T-helper 2 cell treated with Interferon-gamma antibody and Interleukin-4, amounts not matched to agents 5 μg/mL and 100 μg/mL, for 36 hours (primary cell): ENCODE data around the gene NKTR.
"Not testable (repeated sequence)": the region's sequence is repeated elsewhere in the genome, so short reads cannot be mapped to it uniquely, and the experiment has no call there.

Source experiments
- DNase-seq: peaks from one replicate; pipeline ENCODE4 v3.0.0; 2021; ENCODE audit warnings: low spot score
- H3K27ac Mint-ChIP-seq: one replicate; pipeline ENCODE4 v1.8.0; 2021; ENCODE audit warnings: mild to moderate bottlenecking, mixed read lengths
- H3K27me3 Mint-ChIP-seq: one replicate; pipeline ENCODE4 v1.8.0; 2021; ENCODE audit warnings: low read depth, mixed read lengths
- H3K36me3 Mint-ChIP-seq: one replicate; pipeline ENCODE4 v1.8.0; 2021; ENCODE audit warnings: low read depth, mixed read lengths
- H3K4me1 Mint-ChIP-seq: one replicate; pipeline ENCODE4 v1.8.0; 2021; ENCODE audit warnings: low read depth, mixed read lengths
- H3K4me3 Mint-ChIP-seq: one replicate; pipeline ENCODE4 v1.8.0; 2022; ENCODE audit warnings: mild to moderate bottlenecking, moderate library complexity, mixed read lengths
- H3K9me3 Mint-ChIP-seq: one replicate; pipeline ENCODE4 v1.8.0; 2021; ENCODE audit warnings: mixed read lengths

The NKTR gene

GRCh38 chr3:42582474-42583070 lies 17.9 kb upstream of the NKTR start:
- peaks cover 3% of the 10 kb centered on the region for H3K9me3 Mint-ChIP-seq
- H3K4me1 Mint-ChIP-seq = peaks cover 44% of the 10 kb centered on the region
- H3K27me3 Mint-ChIP-seq = no peaks in the 10 kb centered on the region
- peaks cover 30% of the 10 kb centered on the region for H3K36me3 Mint-ChIP-seq
- no peak for DNase-seq
- H3K4me3 Mint-ChIP-seq = peak overlapping the region; percentile 93
- H3K27ac Mint-ChIP-seq = peak overlapping the region; percentile 97

GRCh38 chr3:42588625-42589024 lies 11.9 kb upstream of the NKTR start:
- Mint-ChIP-seq H3K4me3 (no peak overlapping the region), H3K36me3 (peaks cover 29% of the 10 kb centered on the region), H3K4me1 (peaks cover 29% of the 10 kb centered on the region), H3K27ac (no peak overlapping the region), H3K27me3 (no peaks in the 10 kb centered on the region), H3K9me3 (no peaks in the 10 kb centered on the region)
- DNase-seq = no peak

DNA sequence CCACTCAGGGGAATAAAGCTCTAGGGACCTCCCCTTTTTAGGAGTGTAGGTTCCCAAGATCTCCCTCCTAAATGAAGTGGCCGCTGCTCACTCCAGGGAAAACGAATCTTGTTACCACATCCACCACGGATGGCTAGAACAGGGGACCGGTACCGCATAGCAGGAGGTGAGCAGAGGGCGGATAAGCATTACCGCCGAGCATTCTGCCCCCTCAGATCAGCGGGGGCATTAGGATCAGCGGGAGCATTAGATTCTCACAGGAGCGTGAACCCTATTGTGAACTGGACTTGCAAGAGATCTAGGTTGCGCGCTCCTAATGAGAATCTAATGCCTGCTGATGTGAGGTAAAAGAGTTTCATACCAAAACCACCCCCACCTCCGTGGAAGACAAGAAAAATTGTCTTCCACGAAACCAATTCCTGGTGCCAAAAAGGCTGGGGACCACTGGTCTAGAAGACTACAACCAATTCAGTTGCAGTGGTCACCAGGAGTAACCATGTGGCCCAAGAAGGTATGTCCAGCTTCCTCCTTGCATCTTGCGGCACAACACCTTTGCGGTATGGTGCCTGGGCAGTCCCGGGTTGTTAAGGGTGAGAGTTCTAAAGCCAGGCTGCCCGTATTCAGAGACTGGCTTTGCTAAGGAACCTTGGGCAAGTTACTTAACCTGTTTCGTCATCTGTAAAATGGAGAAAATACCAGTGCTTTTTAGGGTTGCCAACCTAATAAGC lies 10.9 kb upstream of the NKTR start:
- Mint-ChIP-seq H3K4me1 (peaks cover 36% of the 10 kb centered on the region), H3K9me3 (no peaks in the 10 kb centered on the region), H3K27ac (peak overlapping the region; percentile 99), H3K4me3 (peak overlapping the region; percentile 97), H3K27me3 (no peaks in the 10 kb centered on the region), H3K36me3 (peaks cover 38% of the 10 kb centered on the region)
- DNase-seq = no peak

GRCh38 chr3:42590989-42591756 lies 9.3 kb upstream of the NKTR start:
- H3K4me3 Mint-ChIP-seq = peak overlapping the region; percentile 97
- peaks cover 36% of the 10 kb centered on the region for H3K36me3 Mint-ChIP-seq
- H3K27ac Mint-ChIP-seq = peak overlapping the region; percentile 99
- peaks cover 31% of the 10 kb centered on the region for H3K4me1 Mint-ChIP-seq
- H3K9me3 Mint-ChIP-seq = no peaks in the 10 kb centered on the region
- H3K27me3 Mint-ChIP-seq = no peaks in the 10 kb centered on the region
- no peak for DNase-seq

DNA sequence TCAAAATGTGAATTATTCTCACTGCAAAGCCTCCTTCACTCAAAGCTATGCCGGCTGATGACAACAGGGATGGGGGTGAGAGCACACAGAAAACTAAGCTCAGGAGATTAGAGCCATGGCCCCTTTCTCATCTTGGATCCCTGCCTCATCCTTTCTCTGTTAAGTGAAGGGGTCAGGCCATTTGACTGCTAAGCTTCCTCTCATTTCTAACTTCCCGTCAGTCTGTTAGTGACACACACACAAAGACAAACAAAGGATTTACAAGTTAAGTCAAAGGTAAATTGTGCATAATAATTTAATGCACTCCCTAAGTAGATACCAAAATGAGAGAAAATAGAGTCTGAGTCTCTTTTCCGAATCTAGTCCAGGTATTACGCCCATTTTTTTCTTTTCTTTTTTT lies 8.7 kb upstream of the NKTR start:
- no peak for DNase-seq
- peak overlapping the region; percentile 76 for H3K27ac Mint-ChIP-seq
- no peaks in the 10 kb centered on the region for H3K9me3 Mint-ChIP-seq
- no peaks in the 10 kb centered on the region for H3K27me3 Mint-ChIP-seq
- peaks cover 28% of the 10 kb centered on the region for H3K4me1 Mint-ChIP-seq
- H3K36me3 Mint-ChIP-seq = peaks cover 40% of the 10 kb centered on the region
- peak overlapping the region; percentile 97 for H3K4me3 Mint-ChIP-seq

DNA sequence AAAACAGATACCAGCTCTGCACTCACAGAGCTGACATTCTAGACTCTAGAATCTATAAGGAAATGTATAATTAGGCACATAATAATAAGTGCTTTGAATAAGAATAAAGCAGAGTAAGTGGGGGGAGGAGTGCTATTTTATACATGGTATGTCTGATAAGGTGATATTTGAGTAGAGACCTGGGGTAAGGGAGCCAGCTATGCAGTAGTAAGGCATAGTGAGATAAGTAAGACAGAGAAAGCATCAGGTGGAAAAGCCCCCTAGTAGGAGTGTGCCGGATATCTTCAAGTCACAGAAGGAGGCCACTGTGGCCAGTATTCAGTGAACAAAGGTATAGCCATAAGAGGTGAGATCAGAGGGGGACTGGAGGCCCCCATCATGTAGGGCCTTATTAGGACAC lies 6.9 kb upstream of the NKTR start:
- DNase-seq = no peak
- Mint-ChIP-seq H3K9me3 (no peaks in the 10 kb centered on the region), H3K4me1 (peaks cover 28% of the 10 kb centered on the region), H3K27ac (no peak overlapping the region), H3K27me3 (no peaks in the 10 kb centered on the region), H3K36me3 (peaks cover 53% of the 10 kb centered on the region), H3K4me3 (peak overlapping the region; percentile 33)

- Mint-ChIP-seq H3K4me1 (peaks cover 26% of the 10 kb centered on the region), H3K4me3 (no peak overlapping the region), H3K9me3 (no peaks in the 10 kb centered on the region), H3K36me3 (peaks cover 52% of the 10 kb centered on the region), H3K27me3 (no peaks in the 10 kb centered on the region), H3K27ac (no peak overlapping the region)
- DNase-seq = no peak
Observed at GRCh38 chr3:42595682-42596081, 4.8 kb upstream of the NKTR start.

DNA sequence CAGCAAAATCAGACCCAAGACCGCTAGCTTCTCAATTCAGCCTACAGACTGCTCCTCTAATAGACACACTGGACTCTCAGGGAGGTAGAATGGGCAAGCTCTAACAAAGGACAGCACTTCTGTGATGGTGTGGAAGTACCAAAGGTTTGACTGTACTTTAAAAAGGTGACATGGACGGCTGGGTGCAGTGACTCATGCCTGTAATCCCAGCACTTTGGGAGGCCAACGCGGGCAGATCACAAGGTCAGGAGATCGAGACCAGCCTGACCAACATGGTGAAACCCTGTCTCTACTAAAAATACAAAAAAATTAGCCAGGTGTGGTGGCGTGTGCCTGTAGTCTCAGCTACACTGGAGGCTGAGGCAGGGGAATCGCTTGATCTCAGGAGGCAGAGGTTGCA lies 3.4 kb upstream of the NKTR start:
- H3K4me3 Mint-ChIP-seq = not testable (repeated sequence)
- peaks cover 48% of the 10 kb centered on the region for H3K36me3 Mint-ChIP-seq

GRCh38 chr3:42600958-42601675 lies 631 bp downstream of the NKTR start:
- Mint-ChIP-seq H3K27ac (peak overlapping the region; percentile 89), H3K9me3 (peaks cover 6% of the 10 kb centered on the region), H3K4me1 (peaks cover 22% of the 10 kb centered on the region), H3K27me3 (no peaks in the 10 kb centered on the region), H3K4me3 (peak overlapping the region; percentile 95), H3K36me3 (peaks cover 47% of the 10 kb centered on the region)
- DNase-seq = peak; percentile 65

More for the DNA sequence above, 3.4 kb upstream of the NKTR start:
- H3K9me3 Mint-ChIP-seq, H3K27ac Mint-ChIP-seq, H3K27me3 Mint-ChIP-seq, DNase-seq: not testable (repeated sequence)
- peaks cover 22% of the 10 kb centered on the region for H3K4me1 Mint-ChIP-seq

GRCh38 chr3:42601896-42602581 lies 1.6 kb downstream of the NKTR start:
- H3K9me3 Mint-ChIP-seq = peaks cover 6% of the 10 kb centered on the region
- peaks cover 22% of the 10 kb centered on the region for H3K4me1 Mint-ChIP-seq
- DNase-seq = no peak
- H3K27ac Mint-ChIP-seq = peak overlapping the region; percentile 89
- no peaks in the 10 kb centered on the region for H3K27me3 Mint-ChIP-seq
- H3K4me3 Mint-ChIP-seq = peak overlapping the region; percentile 95
- H3K36me3 Mint-ChIP-seq = peaks cover 45% of the 10 kb centered on the region

DNA sequence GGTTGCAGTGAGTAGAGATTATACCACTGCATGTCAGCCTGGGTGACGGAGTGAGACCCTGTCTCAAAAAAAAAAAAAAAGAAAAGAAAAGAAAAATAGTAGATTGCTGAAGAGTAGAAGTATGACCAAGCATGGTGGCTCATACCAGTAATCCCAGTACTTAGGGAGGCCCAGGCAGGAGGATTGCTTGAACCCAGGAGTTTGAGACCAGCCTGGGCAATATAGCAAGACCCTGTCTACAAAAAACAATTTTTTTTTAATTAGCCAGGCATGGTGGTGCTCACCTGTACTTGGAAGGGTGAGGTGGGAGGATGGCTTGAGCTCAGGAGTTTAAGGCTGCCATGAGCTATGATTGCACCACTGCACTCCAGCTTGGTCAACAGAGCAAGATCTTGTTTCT lies 2.5 kb downstream of the NKTR start:
- no peak for DNase-seq
- Mint-ChIP-seq H3K9me3 (peaks cover 6% of the 10 kb centered on the region), H3K36me3 (peaks cover 46% of the 10 kb centered on the region), H3K4me3 (no peak overlapping the region), H3K27ac (no peak overlapping the region), H3K27me3 (no peaks in the 10 kb centered on the region), H3K4me1 (peaks cover 26% of the 10 kb centered on the region)

- peaks cover 31% of the 10 kb centered on the region for H3K4me1 Mint-ChIP-seq
- no peak overlapping the region for H3K4me3 Mint-ChIP-seq
- DNase-seq = no peak
- H3K36me3 Mint-ChIP-seq = peaks cover 58% of the 10 kb centered on the region
- peaks cover 6% of the 10 kb centered on the region for H3K9me3 Mint-ChIP-seq
- no peak overlapping the region for H3K27ac Mint-ChIP-seq
- no peaks in the 10 kb centered on the region for H3K27me3 Mint-ChIP-seq
Observed at GRCh38 chr3:42605546-42606173, 5.2 kb downstream of the NKTR start.

DNA sequence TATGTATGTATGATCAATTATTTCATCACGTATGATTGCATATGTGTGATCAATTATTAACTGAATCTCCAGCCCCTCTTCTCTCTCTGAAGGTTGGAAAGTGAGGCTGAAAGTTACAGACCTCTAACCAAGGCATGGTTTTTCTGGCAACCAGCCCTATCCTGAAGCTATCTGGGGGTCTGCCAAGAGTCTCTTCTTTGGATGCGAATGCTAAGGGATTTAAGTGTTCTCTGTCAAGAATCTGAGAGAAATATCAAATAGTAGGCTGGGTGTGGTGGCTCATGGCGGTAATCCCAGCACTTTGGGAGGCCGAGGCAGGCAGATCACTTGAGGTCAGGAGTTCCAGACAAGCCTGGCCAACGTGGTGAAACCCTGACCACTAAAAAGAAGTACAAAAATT lies 8.1 kb downstream of the NKTR start:
- Mint-ChIP-seq H3K4me3 (no peak overlapping the region), H3K36me3 (peaks cover 54% of the 10 kb centered on the region), H3K9me3 (peaks cover 6% of the 10 kb centered on the region), H3K27ac (no peak overlapping the region), H3K27me3 (no peaks in the 10 kb centered on the region), H3K4me1 (peaks cover 42% of the 10 kb centered on the region)
- DNase-seq = no peak
